HCT116 (cell line): Measurements from ENCODE around the gene CUX1. TPM values are rescaled to one million over a fixed set of nuclear protein-coding genes. Genes with fewer than 3 reads are reported as not detected.

ENCODE experiments used
- ATAC-seq: fragments of 200-7000 bp; cut with Tn5 transposase; 2 replicates; pipeline ENCODE4 v1.9.1; 2020; ENCODE audit warnings: mild to moderate bottlenecking, moderate library complexity
- BruUV-seq: library from RNA; stranded (reverse); fragments of 400-500 nt; replicated peaks from 2 replicates; lab custom pipeline; 2021; lab: Mats Ljungman, UMichigan
- CTCF ChIA-PET: fragments of 300-600 bp; sonication (Branson Sonifier 250); formaldehyde crosslinking; loops from one replicate; lab custom pipeline; 2021; ENCODE audit warnings: antibody characterized with exemption; lab: Charles Lee
- POLR2A ChIA-PET: fragments of 300-600, 350-600 bp; sonication (Branson Sonifier 250); formaldehyde crosslinking; loops from one replicate; lab custom pipeline; 2021; ENCODE audit warnings: antibody characterized with exemption; lab: Charles Lee
- RAD21 ChIA-PET, 2 experiments: fragments of 300-600 bp; sonication (Branson Sonifier 250); formaldehyde crosslinking; loops; one replicate each; lab custom pipeline; 2023; ENCODE audit warnings: low total read pairs in 2 of 2; ENCODE audit not compliant: uncharacterized antibody in 2 of 2, unreplicated experiment in 2 of 2, low non-redundant PET in 1 of 2; lab: Charles Lee
- DNase-seq: peaks from one replicate; pipeline ENCODE4 v3.0.0-alpha.2; 2010; ENCODE audit warnings: low read depth, low spot score
- H2AFZ ChIP-seq: fragments of 200-600 bp; shearing (Covaris generic), sonication (generic); 2 replicates; pipeline ENCODE4 v1.6.1; 2017; ENCODE audit warnings: low read depth, mixed run types, mixed read lengths, antibody characterized with exemption, low read length; ENCODE audit not compliant: poor library complexity, severe bottlenecking
- H3K27ac ChIP-seq: 2 replicates; pipeline ENCODE4 v1.5.1; 2012; ENCODE audit warnings: low read depth, low read length
- H3K27me3 ChIP-seq: fragments of 200-600 bp; sonication (generic); 2 replicates; pipeline ENCODE4 v1.6.1; 2016; ENCODE audit warnings: mixed run types, low read length, mixed read lengths; ENCODE audit not compliant: insufficient read depth
- H3K36me3 ChIP-seq, 2 experiments: fragments of 200-500 bp in 1 of 2; fragments of 200-600 bp in 1 of 2; sonication (Bioruptor generic) in 1 of 2; sonication (generic) in 1 of 2; 2 replicates each; pipeline versions ENCODE4 v1.5.1 to v1.6.1; 2014 to 2016; ENCODE audit warnings: low read length in 2 of 2, inconsistent platforms in 1 of 2, mixed read lengths in 1 of 2, mixed run types in 1 of 2; ENCODE audit not compliant: insufficient read depth in 2 of 2, control insufficient read depth in 1 of 2
- H3K4me1 ChIP-seq, 2 experiments: fragments of 200-600 bp in 1 of 2; sonication (generic) in 1 of 2; 2 replicates each; pipeline versions ENCODE4 v1.5.1 to v1.6.1; 2012 to 2017; ENCODE audit warnings: low read length in 2 of 2, inconsistent platforms in 1 of 2, mild to moderate bottlenecking in 1 of 2, mixed read lengths in 1 of 2, mixed run types in 1 of 2, moderate library complexity in 1 of 2; ENCODE audit not compliant: insufficient read depth in 2 of 2, control insufficient read depth in 1 of 2
- H3K4me2 ChIP-seq: fragments of 200-600 bp; sonication (generic); 2 replicates; pipeline ENCODE4 v1.6.1; 2017; ENCODE audit warnings: mixed run types, low read length, mixed read lengths
- H3K4me3 ChIP-seq, 2 experiments: fragments of 200-600 bp in 1 of 2; sonication (generic) in 1 of 2; replicated peaks in 1 of 2; 2 replicates each; pipeline ENCODE4 v1.5.1; 2011 to 2016; ENCODE audit warnings: low read length in 2 of 2, control low read depth in 1 of 2, low read depth in 1 of 2, mild to moderate bottlenecking in 1 of 2, mixed read lengths in 1 of 2, mixed run types in 1 of 2
- H3K79me2 ChIP-seq: fragments of 200-600 bp; sonication (generic); 2 replicates; pipeline ENCODE4 v1.6.1; 2017; ENCODE audit warnings: mild to moderate bottlenecking, mixed run types, low read length, moderate library complexity, mixed read lengths; ENCODE audit not compliant: insufficient read depth
- H3K9ac ChIP-seq: fragments of 200-600 bp; sonication (generic); 2 replicates; pipeline ENCODE4 v1.6.1; 2016; ENCODE audit warnings: low read length, mixed read lengths
- H3K9me2 ChIP-seq: fragments of 200-600 bp; sonication (generic), shearing (Covaris generic); 2 replicates; pipeline ENCODE4 v1.6.1; 2017; ENCODE audit warnings: mixed run types, mild to moderate bottlenecking, moderate library complexity; ENCODE audit not compliant: insufficient read depth
- H3K9me3 ChIP-seq, 2 experiments: fragments of 200-500 bp in 1 of 2; fragments of 200-600 bp in 1 of 2; sonication (Bioruptor generic) in 1 of 2; sonication (generic) in 1 of 2; 2 replicates each; pipeline ENCODE4 v1.6.1; 2014 to 2017; ENCODE audit warnings: low read length in 2 of 2, mixed read lengths in 2 of 2, inconsistent platforms in 1 of 2, low read depth in 1 of 2, mild to moderate bottlenecking in 1 of 2, mixed run types in 1 of 2, moderate library complexity in 1 of 2; ENCODE audit not compliant: control insufficient read depth in 1 of 2, insufficient read depth in 1 of 2
- H4K20me1 ChIP-seq: fragments of 200-600 bp; sonication (generic), shearing (Covaris generic); 2 replicates; pipeline ENCODE4 v1.6.1; 2017; ENCODE audit warnings: mixed run types, mild to moderate bottlenecking, moderate library complexity; ENCODE audit not compliant: insufficient read depth
- CBX3 ChIP-seq: IDR thresholded peaks from 2 replicates; pipeline ENCODE4 v1.6.1; 2012; ENCODE audit warnings: low read depth
- CEBPB ChIP-seq: IDR thresholded peaks from 2 replicates; pipeline ENCODE4 v1.6.1; 2012; ENCODE audit warnings: low read depth
- CTCF ChIP-seq, 3 experiments: fragments of 200-600 bp in 1 of 3; sonication (generic) in 1 of 3; IDR thresholded peaks in 2 of 3; conservative IDR thresholded peaks in 1 of 3; 2 replicates each; pipeline ENCODE4 v1.5.1; 2012 to 2017; ENCODE audit warnings: low read depth in 2 of 3, low read length in 2 of 3, antibody characterized with exemption in 1 of 3, borderline replicate concordance in 1 of 3, control low read depth in 1 of 3, mild to moderate bottlenecking in 1 of 3, mixed read lengths in 1 of 3, mixed run types in 1 of 3, moderate library complexity in 1 of 3; ENCODE audit not compliant: insufficient read depth in 1 of 3
- JUND ChIP-seq: IDR thresholded peaks from 2 replicates; pipeline ENCODE4 v1.6.1; 2012
- MAX ChIP-seq: IDR thresholded peaks from 2 replicates; pipeline ENCODE4 v1.6.1; 2012
- POLR2AphosphoS5 ChIP-seq: IDR thresholded peaks from 2 replicates; pipeline ENCODE4 v1.6.1; 2011; ENCODE audit warnings: mild to moderate bottlenecking, low read depth, low read length, moderate library complexity
- RAD21 ChIP-seq: IDR thresholded peaks from 2 replicates; pipeline ENCODE4 v1.6.1; 2012; ENCODE audit warnings: low read depth, mild to moderate bottlenecking
- TCF7L2 ChIP-seq: IDR thresholded peaks from 2 replicates; pipeline ENCODE4 v1.7.0; 2011; ENCODE audit warnings: borderline replicate concordance, inconsistent platforms; ENCODE audit not compliant: insufficient read depth, insufficient read length; ENCODE audit errors: extremely low read depth
- ZBTB33 ChIP-seq: IDR thresholded peaks from 2 replicates; pipeline ENCODE4 v1.6.1; 2011; ENCODE audit warnings: mild to moderate bottlenecking, low read length, moderate library complexity; ENCODE audit not compliant: insufficient replicate concordance; ENCODE audit errors: extremely low read depth
- ZFX ChIP-seq: fragments of 450-650 bp; IDR thresholded peaks from 2 replicates; pipeline ENCODE4 v1.6.1; 2017
- intact Hi-C: fragments of 100-400 bp; cut with micrococcal nuclease; formaldehyde crosslinking; loops from 2 replicates; pipeline ENCODE4 v1.10.0; 2022
- total RNA-seq: library from RNA; stranded (reverse); gene quantifications from one replicate; pipeline ENCODE4 v1.2.1, GENCODE V29; 2021; ENCODE audit not compliant: unreplicated experiment

Gene CUX1
- total RNA-seq, 1 experiment from 2014 or later: 68.9 TPM

- Histone ChIP-seq H3K4me1 (peaks cover 6 to 46% of the 10 kb centered on the region in 2 experiments; a peak in 3 of 4 replicates), H2AFZ (no peak overlapping the region), H3K9me3 (no peaks in the 10 kb centered on the region), H3K79me2 (peaks cover 16% of the 10 kb centered on the region), H3K27ac (no peak overlapping the region), H3K9me2 (no peaks in the 10 kb centered on the region), H3K4me2 (no peak overlapping the region), H4K20me1 (no peaks in the 10 kb centered on the region), H3K9ac (no peak overlapping the region), H3K4me3 (no peak overlapping the region), H3K27me3 (no peaks in the 10 kb centered on the region), H3K36me3 (peaks cover 0 to 2% of the 10 kb centered on the region in 2 experiments; a peak in 1 of 4 replicates)
- TF ChIP-seq ZBTB33: no peak
- no peak for TF ChIP-seq CEBPB
- TF ChIP-seq TCF7L2: no peak
- no peak for TF ChIP-seq CBX3
- TF ChIP-seq ZFX: no peak
- TF ChIP-seq MAX: no peak
- TF ChIP-seq POLR2AphosphoS5: no peak
- no peak for TF ChIP-seq JUND
- TF ChIP-seq CTCF (IDR thresholded peaks at IDR 0.05 in 2 of 3, conservative IDR thresholded peaks at IDR 0.05 in 1 of 3; ENCODE audit: borderline replicate concordance in 1 of 3, insufficient read depth in 1 of 3, low read depth in 2 of 3, low read length in 2 of 3): no peak
- no peak for TF ChIP-seq RAD21
- BruUV-seq: no TSS peak
- intact Hi-C loops: no loop called here
- ChIA-PET RAD21 (no interaction called here), POLR2A (interaction anchor here (0.7 kb wide), 1 partner anchor 148 kb away, joined by 3 read pairs; no protein-coding TSS in a partner anchor), CTCF (no interaction called here)
- ATAC-seq (no peak), DNase-seq (no peak)
Measured at GRCh38 chr7:101988513-101988912, 171.1 kb downstream of the CUX1 start.
